GM19467 (cell line): ENCODE results near the gene PPP1R11.
"Not testable (repeated sequence)": the region's sequence is repeated elsewhere in the genome, so short reads cannot be mapped to it uniquely, and the experiment has no call there.

ENCODE experiments used
- ATAC-seq: cut with Tn5 transposase; IDR thresholded peaks from one replicate; pipeline ENCODE4 v1.9.1; 2021; ENCODE audit warnings: mild to moderate bottlenecking, moderate library complexity; ENCODE audit not compliant: unreplicated experiment

PPP1R11 gene, protein sequence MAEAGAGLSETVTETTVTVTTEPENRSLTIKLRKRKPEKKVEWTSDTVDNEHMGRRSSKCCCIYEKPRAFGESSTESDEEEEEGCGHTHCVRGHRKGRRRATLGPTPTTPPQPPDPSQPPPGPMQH

GRCh38 chr6:30066577-30067459 lies at the start of gene PPP1R11:
PPP1R11 (plus strand) TSS chr6:30067198; CDS start chr6:30067411, 213 bp downstream.
- ATAC-seq, result peak; percentile 89

DNA sequence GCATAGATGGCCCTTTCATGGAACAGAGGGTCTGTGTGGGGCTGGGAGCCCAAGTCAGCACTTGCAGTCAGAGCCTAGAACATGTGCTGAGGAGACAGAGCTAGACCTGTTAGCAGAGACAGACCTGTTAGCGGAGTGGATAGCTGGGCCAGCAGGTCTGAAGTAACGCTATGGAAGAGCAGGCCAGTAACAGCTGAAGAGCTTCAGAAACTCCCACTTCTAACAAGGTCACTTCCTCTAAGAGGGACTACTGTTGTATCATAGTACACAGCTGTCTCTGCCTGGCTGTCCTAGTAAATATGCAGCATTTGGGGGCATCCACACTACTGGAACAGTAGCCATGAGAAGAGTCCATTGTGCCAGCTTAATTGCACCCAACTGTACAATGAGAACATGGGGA lies 47.2 kb upstream of the PPP1R11 start:
- no peak for ATAC-seq

- no peak for ATAC-seq
Measured at GRCh38 chr6:30020626-30021025, 46.4 kb upstream of the PPP1R11 start.

DNA sequence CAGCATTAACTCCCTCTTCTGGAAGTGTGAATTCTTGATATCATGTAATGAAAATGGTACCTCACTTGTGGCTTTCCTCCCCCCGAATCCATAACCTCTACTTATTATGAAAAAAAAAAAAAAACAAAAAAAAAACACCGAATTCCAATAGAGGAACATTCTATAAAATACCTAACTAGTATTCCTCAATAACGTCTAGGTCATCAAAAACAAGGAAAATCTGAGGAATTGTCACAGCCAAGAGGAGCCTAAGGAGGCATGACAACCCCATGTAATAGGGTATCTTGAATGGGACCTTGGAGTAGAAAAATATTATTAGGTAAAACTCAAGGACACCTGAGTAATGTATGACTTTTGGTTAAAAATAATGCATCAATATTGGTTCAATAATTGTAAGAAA lies 44.8 kb upstream of the PPP1R11 start:
- no peak for ATAC-seq

DNA sequence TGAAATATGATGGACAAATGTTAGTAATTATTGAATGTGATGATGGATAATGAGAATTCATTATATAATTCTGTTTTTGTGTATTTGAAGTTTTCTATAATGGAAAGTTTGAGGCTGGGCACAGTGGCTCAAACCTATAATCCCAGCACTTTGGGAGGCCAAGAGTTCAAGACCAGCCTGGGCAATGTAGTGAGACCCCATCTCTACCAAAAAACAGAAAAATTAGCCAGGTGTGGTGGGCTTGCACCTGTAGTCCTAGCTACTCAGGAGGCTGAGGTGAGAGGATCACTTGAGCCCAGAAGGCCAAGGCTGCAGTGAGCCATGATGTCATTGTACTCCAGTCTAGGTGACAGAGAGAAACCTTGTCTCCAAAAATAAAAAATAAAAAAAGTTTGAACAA lies 44.3 kb upstream of the PPP1R11 start:
- not testable (repeated sequence) for ATAC-seq

- no peak for ATAC-seq
Measured at GRCh38 chr6:30025186-30025585, 41.8 kb upstream of the PPP1R11 start.

- ATAC-seq, result no peak
Measured at GRCh38 chr6:30029588-30029987, 37.4 kb upstream of the PPP1R11 start.

- ATAC-seq, result no peak
Measured at GRCh38 chr6:30031381-30031780, 35.6 kb upstream of the PPP1R11 start.

DNA sequence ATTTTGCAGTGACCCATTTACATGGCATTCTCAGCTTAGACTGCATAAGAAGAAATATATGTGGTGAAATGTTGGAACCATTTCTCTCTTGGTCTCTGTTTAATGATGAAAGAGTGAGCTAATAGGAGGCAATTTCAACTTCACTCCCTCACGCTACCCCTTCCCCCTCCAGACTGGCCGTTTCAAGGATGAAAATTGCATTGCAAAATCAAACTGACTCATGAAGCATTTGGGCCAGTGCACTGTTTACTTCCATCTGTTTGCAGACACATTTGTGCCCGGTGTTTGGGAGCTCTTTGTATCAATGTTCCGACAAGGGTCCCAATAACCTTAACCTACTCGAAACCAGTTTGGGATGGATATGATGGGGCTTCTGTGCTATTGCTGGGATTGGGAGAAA lies 33.6 kb upstream of the PPP1R11 start:
- not testable (repeated sequence) for ATAC-seq

- no peak for ATAC-seq
Measured at GRCh38 chr6:30035784-30036183, 31.2 kb upstream of the PPP1R11 start.

GRCh38 chr6:30037182-30037788 lies 29.7 kb upstream of the PPP1R11 start:
- ATAC-seq, result no peak

DNA sequence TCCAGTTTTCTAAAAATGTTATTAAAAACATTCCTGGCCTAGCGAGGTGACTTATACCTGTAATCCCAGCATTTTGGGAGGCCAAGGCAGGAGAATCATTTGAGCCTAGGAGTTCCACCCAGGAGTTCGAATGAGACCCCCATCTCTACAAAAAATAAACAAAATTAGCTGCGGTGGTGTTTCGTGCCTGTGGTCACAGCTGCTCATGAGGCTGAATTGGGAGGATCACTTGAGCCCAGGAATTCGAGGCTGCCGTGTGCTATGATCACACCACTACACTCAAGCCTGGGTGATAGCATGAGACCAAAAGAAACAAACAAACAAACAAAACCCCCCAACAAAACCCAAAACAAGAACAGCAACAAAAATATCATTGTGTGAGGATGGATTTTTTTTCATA lies 25.8 kb upstream of the PPP1R11 start:
- no peak for ATAC-seq

DNA sequence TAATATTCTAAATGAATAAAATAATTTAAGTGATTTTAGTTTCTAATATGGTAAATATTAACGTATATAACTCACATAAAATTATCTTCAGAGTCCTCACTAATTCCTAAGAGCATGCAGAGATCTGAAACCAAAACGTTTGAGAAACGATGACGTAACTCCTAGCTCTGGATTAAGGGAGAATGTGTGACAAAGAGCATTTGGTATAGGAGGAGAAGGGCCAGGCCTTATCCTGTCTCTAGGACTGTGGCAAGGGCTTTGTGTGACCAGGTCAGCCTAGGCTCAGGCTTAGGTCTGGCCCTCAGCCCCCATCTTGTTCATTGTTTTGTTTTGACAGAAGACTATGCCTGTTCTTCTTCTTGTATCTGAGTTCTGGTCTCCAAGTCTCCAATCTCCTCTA lies 25.2 kb upstream of the PPP1R11 start:
- ATAC-seq, result no peak

DNA sequence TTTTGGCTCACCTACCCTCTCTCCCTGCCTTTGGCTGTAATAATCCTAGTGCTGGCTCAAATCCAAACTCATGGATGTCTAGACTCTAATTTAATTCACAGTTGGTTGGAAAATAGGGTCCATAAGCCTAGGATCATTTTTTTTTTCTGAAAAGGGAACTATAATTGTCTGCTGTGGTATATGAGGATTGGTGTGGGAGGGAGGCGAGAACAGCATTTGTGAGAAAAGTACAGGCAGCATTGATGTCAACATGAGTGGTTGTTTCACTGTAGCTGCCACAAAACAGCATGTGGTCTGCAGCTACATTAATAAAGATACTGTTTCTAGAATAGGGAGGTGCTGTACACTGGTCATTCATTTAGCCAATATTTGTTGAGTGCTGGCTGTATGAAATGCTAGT lies 24.5 kb upstream of the PPP1R11 start:
- no peak for ATAC-seq

- ATAC-seq, result no peak
Measured at GRCh38 chr6:30042914-30043313, 24.1 kb upstream of the PPP1R11 start.

DNA sequence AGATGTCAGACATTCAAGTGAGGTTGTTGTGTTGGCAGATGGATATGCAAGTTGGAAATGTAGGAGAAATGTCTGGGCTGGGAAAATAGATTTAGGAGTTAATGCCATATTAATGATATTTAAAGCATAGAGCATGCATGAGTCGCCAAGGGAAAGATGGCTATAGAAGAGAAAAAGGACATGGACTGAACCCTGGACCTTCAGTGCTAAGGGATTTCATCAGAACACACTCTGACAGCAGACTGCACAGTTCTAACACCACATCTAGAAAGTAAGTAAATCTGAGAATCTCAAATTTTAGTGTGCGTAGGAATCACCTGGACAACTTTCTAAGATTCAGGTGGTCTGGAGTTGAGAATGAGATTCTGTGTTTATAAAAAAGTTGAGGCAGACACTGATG lies 23.3 kb upstream of the PPP1R11 start:
- no peak for ATAC-seq

GRCh38 chr6:30044630-30045029 lies 22.4 kb upstream of the PPP1R11 start:
- no peak for ATAC-seq

GRCh38 chr6:30047220-30047619 lies 19.8 kb upstream of the PPP1R11 start:
- no peak for ATAC-seq

- ATAC-seq, result no peak
Measured at GRCh38 chr6:30053682-30054081, 13.3 kb upstream of the PPP1R11 start.

DNA sequence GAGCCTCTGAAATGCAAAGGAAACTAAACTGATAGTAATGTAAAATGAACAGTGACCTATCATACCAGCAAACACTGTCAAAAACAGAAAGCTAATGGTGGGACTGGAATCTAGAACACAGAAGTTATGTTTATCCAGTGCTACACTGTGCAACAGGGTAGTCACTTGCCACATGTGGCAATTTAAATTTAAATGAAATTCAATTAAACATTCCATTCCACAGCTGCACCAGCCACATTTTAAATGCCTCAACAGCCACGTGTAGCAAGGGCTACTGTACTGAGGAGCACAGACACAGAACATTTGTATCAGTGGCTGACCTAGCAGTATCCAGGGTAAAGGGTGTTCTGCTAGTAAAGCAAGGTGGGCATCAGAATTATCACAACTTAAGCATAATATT lies 11.5 kb upstream of the PPP1R11 start:
- ATAC-seq, result no peak

DNA sequence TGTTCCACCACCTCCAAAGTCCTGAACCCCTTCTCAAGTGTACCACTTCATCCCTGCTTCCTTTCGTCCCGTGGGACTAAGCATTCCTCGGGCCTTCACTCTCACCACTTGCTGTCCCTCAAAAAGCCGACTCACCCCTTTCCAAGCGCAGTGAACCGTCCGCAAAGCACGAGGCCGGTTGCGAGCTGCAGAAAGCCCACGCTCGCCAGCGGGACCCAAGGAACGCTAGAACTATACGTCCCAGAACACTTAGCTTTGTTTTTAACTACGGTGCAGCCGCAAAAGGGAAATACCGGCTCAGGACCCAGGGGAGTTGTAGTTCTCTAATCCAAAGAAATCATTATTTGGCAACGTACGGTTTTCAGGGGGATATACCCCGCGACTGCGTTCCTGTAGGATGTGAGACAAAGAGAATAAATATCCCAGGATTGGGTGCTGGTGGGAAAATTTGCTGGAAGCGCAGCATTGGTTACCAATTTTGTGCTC lies 6.3 kb upstream of the PPP1R11 start:
- peak; percentile 19 for ATAC-seq
